H1 (cell line): ENCODE measurements around the gene LAMC3. TPM values are rescaled to one million over a fixed set of nuclear protein-coding genes. Genes with fewer than 3 reads are reported as not detected.

Experiments used
- CBX5 ChIP-seq: fragments of 300-800, 300-1000 bp; sonication (generic); IDR thresholded peaks from 2 replicates; pipeline ENCODE4 v1.7.1; 2016; ENCODE audit warnings: antibody characterized with exemption, low read length, low read depth
- EP300 ChIP-seq, 2 experiments: IDR thresholded peaks; 1 replicate in 1 of 2; 2 replicates in 1 of 2; pipeline ENCODE4 v1.6.1; 2011 to 2012; ENCODE audit warnings: low read depth in 2 of 2, low read length in 2 of 2, mild to moderate bottlenecking in 2 of 2, borderline replicate concordance in 1 of 2, inconsistent platforms in 1 of 2, moderate library complexity in 1 of 2
- NANOG ChIP-seq: IDR thresholded peaks from 2 replicates; pipeline ENCODE4 v1.6.1; 2011; ENCODE audit warnings: low read length, low read depth, mild to moderate bottlenecking, inconsistent platforms; ENCODE audit not compliant: insufficient read depth, poor library complexity, severe bottlenecking
- polyA plus RNA-seq, 7 experiments: library from polyadenylated mRNA; depleted of rRNA in 3 of 7; stranded (reverse) in 5 of 7; unstranded in 2 of 7; fragments of >200 nt in 5 of 7; fragments of 200-250 nt in 2 of 7; gene quantifications; 1 replicate in 5 of 7; 2 replicates in 1 of 7; 4 replicates in 1 of 7; pipeline versions ENCODE4 v1.2.1 to v1.2.3, GENCODE V29; 2011 to 2013; ENCODE audit warnings: missing spikeins in 2 of 7, mixed read lengths in 2 of 7
- total RNA-seq: library from RNA; stranded (reverse); fragmentation: NEBNext Ultra II Directional; extraction: Animal tissue kit (Norgen Biotek cat#: 25700); gene quantifications from 2 replicates; pipeline ENCODE4 v1.2.1, GENCODE V29; 2021

LAMC3 gene
- total and polyA plus RNA-seq, 2 of the 8 experiments (the other 6 are each of a cell fraction or from before 2014, with no cell fraction given): 9.3 to 12.3 TPM

GRCh38 chr9:131013771-131014676 is 5.0 kb downstream of the LAMC3 start (continued):
- no peak for TF ChIP-seq NANOG
- TF ChIP-seq CBX5: no peak
- no peak for TF ChIP-seq EP300 (IDR thresholded peaks at IDR 0.05; ENCODE audit: borderline replicate concordance in 1 of 2, low read depth in 2 of 2, low read length in 2 of 2)
